Urinary bladder (tissue), 4 donors: Measurements from ENCODE around the gene IGSF21. TPM values are rescaled to one million over a fixed set of nuclear protein-coding genes. Genes with fewer than 3 reads are reported as not detected.
"Not testable (repeated sequence)": the region's sequence is repeated elsewhere in the genome, so short reads cannot be mapped to it uniquely, and the experiment has no call there.

ENCODE experiments used
- DNase-seq: peaks from one replicate; pipeline ENCODE4 v3.0.0-alpha.2; 2015; ENCODE audit errors: extremely low spot score
- H3K27ac ChIP-seq: one replicate; pipeline ENCODE4 v1.5.1; 2013; ENCODE audit warnings: low read depth, mild to moderate bottlenecking, moderate library complexity
- H3K36me3 ChIP-seq: one replicate; pipeline ENCODE4 v1.6.1; 2013; ENCODE audit warnings: mild to moderate bottlenecking, moderate library complexity; ENCODE audit not compliant: insufficient read depth
- H3K4me1 ChIP-seq: one replicate; pipeline ENCODE4 v1.6.1; 2013; ENCODE audit warnings: mild to moderate bottlenecking, moderate library complexity; ENCODE audit not compliant: insufficient read depth
- H3K4me3 ChIP-seq: one replicate; pipeline ENCODE4 v1.5.1; 2013; ENCODE audit warnings: low read depth, low read length
- WGBS: extraction: QIAGEN DNeasy Blood & Tissue Kit; methylation state at CpG from one replicate; pipeline ENCODE4 v1.1.7; 2013; 5-methylcytosine and 5-hydroxymethylcytosine counted together
- polyA plus RNA-seq: library from polyadenylated mRNA; stranded (reverse); fragments of 200-250 nt; gene quantifications from one replicate; pipeline ENCODE4 v1.2.3, GENCODE V29; 2013
- total RNA-seq: library from RNA; depleted of rRNA; stranded (reverse); fragments of >200 nt; gene quantifications from one replicate; pipeline ENCODE4 v1.2.3, GENCODE V29; 2014
- donor health status: healthy with polysubstance abuse.
- donor health status: healthy.

IGSF21 gene
- total and polyA plus RNA-seq, 2 donors, result 1.1 to 8.2 TPM

GRCh38 chr1:18407166-18408045 is 299.8 kb downstream of the IGSF21 start:
- DNase-seq, result no peak
- no peak overlapping the region for H3K4me3 ChIP-seq
- no peaks in the 10 kb centered on the region for H3K4me1 ChIP-seq
- H3K36me3 ChIP-seq, result no peaks in the 10 kb centered on the region
- no peak overlapping the region for H3K27ac ChIP-seq
- WGBS, result 71% methylated on average over 26 of the region's 26 CpGs

- H3K4me3 ChIP-seq, result no peak overlapping the region
- no peaks in the 10 kb centered on the region for H3K36me3 ChIP-seq
- no peak overlapping the region for H3K27ac ChIP-seq
- H3K4me1 ChIP-seq, result no peaks in the 10 kb centered on the region
- WGBS, result 51% methylated on average over 12 of the region's 12 CpGs
- no peak for DNase-seq
Observed at GRCh38 chr1:18408656-18409370, 301.2 kb downstream of the IGSF21 start.

GRCh38 chr1:18409609-18410237 is 302.1 kb downstream of the IGSF21 start:
- Histone ChIP-seq H3K4me3 (no peak overlapping the region), H3K4me1 (no peaks in the 10 kb centered on the region), H3K27ac (no peak overlapping the region), H3K36me3 (no peaks in the 10 kb centered on the region)
- 78% methylated on average over 8 of the region's 8 CpGs for WGBS
- no peak for DNase-seq

- Histone ChIP-seq H3K36me3 (no peaks in the 10 kb centered on the region), H3K27ac (no peak overlapping the region), H3K4me3 (no peak overlapping the region), H3K4me1 (no peaks in the 10 kb centered on the region)
- DNase-seq, result no peak
- WGBS, result 53% methylated on average over 13 of the region's 13 CpGs
Observed at GRCh38 chr1:18410407-18410806, 302.8 kb downstream of the IGSF21 start.

- H3K36me3 ChIP-seq, result no peaks in the 10 kb centered on the region
Observed at GRCh38 chr1:18411321-18411720, 303.7 kb downstream of the IGSF21 start.

GRCh38 chr1:18411820-18412641 is 304.4 kb downstream of the IGSF21 start:
- Histone ChIP-seq H3K4me3 (no peak overlapping the region), H3K36me3 (no peaks in the 10 kb centered on the region), H3K27ac (no peak overlapping the region), H3K4me1 (no peaks in the 10 kb centered on the region)
- WGBS, result 88% methylated on average over 8 of the region's 8 CpGs
- no peak for DNase-seq

More at GRCh38 chr1:18411321-18411720, 303.7 kb downstream of the IGSF21 start:
- DNase-seq, result no peak
- Histone ChIP-seq H3K4me1 (no peaks in the 10 kb centered on the region), H3K4me3 (no peak overlapping the region), H3K27ac (no peak overlapping the region)
- 88% methylated on average over 2 of the region's 2 CpGs for WGBS

GRCh38 chr1:18412882-18413353 is 305.3 kb downstream of the IGSF21 start:
- Histone ChIP-seq H3K4me1 (no peaks in the 10 kb centered on the region), H3K4me3 (no peak overlapping the region), H3K27ac (no peak overlapping the region), H3K36me3 (no peaks in the 10 kb centered on the region)
- 85% methylated on average over 4 of the region's 4 CpGs for WGBS
- DNase-seq, result no peak

GRCh38 chr1:18413541-18414305 is 306.1 kb downstream of the IGSF21 start:
- 67% methylated on average over 13 of the region's 13 CpGs for WGBS
- no peak for DNase-seq
- no peak overlapping the region for H3K4me3 ChIP-seq
- no peaks in the 10 kb centered on the region for H3K4me1 ChIP-seq
- no peaks in the 10 kb centered on the region for H3K36me3 ChIP-seq
- no peak overlapping the region for H3K27ac ChIP-seq

GRCh38 chr1:18414321-18414720 is 306.7 kb downstream of the IGSF21 start:
- no peak overlapping the region for H3K27ac ChIP-seq
- 71% methylated on average over 5 of the region's 5 CpGs for WGBS
- no peak overlapping the region for H3K4me3 ChIP-seq
- H3K4me1 ChIP-seq, result no peaks in the 10 kb centered on the region
- DNase-seq, result no peak
- no peaks in the 10 kb centered on the region for H3K36me3 ChIP-seq

GRCh38 chr1:18414872-18415447 is 307.4 kb downstream of the IGSF21 start:
- Histone ChIP-seq H3K36me3 (no peaks in the 10 kb centered on the region), H3K4me3 (no peak overlapping the region), H3K4me1 (no peaks in the 10 kb centered on the region), H3K27ac (no peak overlapping the region)
- DNase-seq, result no peak
- 86% methylated on average over 2 of the region's 2 CpGs for WGBS

GRCh38 chr1:18415448-18416027 is 307.9 kb downstream of the IGSF21 start:
- 78% methylated on average over 2 of the region's 2 CpGs for WGBS
- DNase-seq, result no peak
- Histone ChIP-seq H3K36me3 (no peaks in the 10 kb centered on the region), H3K4me1 (no peaks in the 10 kb centered on the region), H3K4me3 (no peak overlapping the region), H3K27ac (no peak overlapping the region)

- 85% methylated on average over 5 of the region's 5 CpGs for WGBS
- not testable (repeated sequence) for H3K27ac ChIP-seq, H3K4me3 ChIP-seq, H3K36me3 ChIP-seq, H3K4me1 ChIP-seq, DNase-seq
Observed at GRCh38 chr1:18416126-18416525, 308.5 kb downstream of the IGSF21 start.
